IMR-90 (cell line): Measurements from ENCODE around the gene SNX14. TPM values are rescaled to one million over a fixed set of nuclear protein-coding genes. Genes with fewer than 3 reads are reported as not detected.

Experiments
- ATAC-seq: fragments of 200-7000 bp; cut with Tn5 transposase; 2 replicates; pipeline ENCODE4 v1.9.1; 2020; ENCODE audit warnings: low read depth, mild to moderate bottlenecking, moderate library complexity
- BruUV-seq: library from RNA; stranded (reverse); fragments of 400-500 nt; replicated peaks from 2 replicates; lab custom pipeline; 2021; lab: Mats Ljungman, UMichigan
- CTCF ChIA-PET: fragments of 300-600 bp; formaldehyde crosslinking; extraction: SDS; loops from one replicate; lab custom pipeline; 2021; ENCODE audit warnings: antibody characterized with exemption; lab: Yijun Ruan, JAX
- POLR2A ChIA-PET: fragments of 300-600 bp; sonication (Branson Sonifier 250); formaldehyde crosslinking; loops from one replicate; lab custom pipeline; 2022; ENCODE audit warnings: antibody characterized with exemption; ENCODE audit not compliant: unreplicated experiment; lab: Charles Lee
- DNase-seq: peaks from one replicate; pipeline ENCODE4 v3.0.0; 2013
- H2AFZ ChIP-seq: replicated peaks from 2 replicates; pipeline ENCODE3; 2013; ENCODE audit warnings: low read length, mild to moderate bottlenecking; ENCODE audit not compliant: poor library complexity
- H2AK5ac ChIP-seq: 2 replicates; pipeline ENCODE4 v1.6.1; 2013; ENCODE audit warnings: low read depth, low read length, inconsistent platforms
- H2AK9ac ChIP-seq: replicated peaks from 2 replicates; pipeline ENCODE3; 2013; ENCODE audit warnings: mild to moderate bottlenecking, low read depth, low read length, moderate library complexity; ENCODE audit not compliant: poor library complexity
- H2BK120ac ChIP-seq: 2 replicates; pipeline ENCODE4 v1.6.1; 2013; ENCODE audit warnings: low read depth, low read length, inconsistent platforms
- H2BK15ac ChIP-seq: 3 replicates; pipeline ENCODE4 v1.6.1; 2013; ENCODE audit warnings: low read depth, low read length, inconsistent platforms
- H2BK20ac ChIP-seq: 2 replicates; pipeline ENCODE4 v1.6.1; 2013; ENCODE audit warnings: low read depth, mild to moderate bottlenecking, inconsistent platforms, low read length, moderate library complexity
- H2BK5ac ChIP-seq: 2 replicates; pipeline ENCODE4 v1.6.1; 2013; ENCODE audit warnings: mild to moderate bottlenecking, low read depth, low read length, inconsistent platforms; ENCODE audit not compliant: poor library complexity, severe bottlenecking
- H3K14ac ChIP-seq: replicated peaks from 2 replicates; pipeline ENCODE4 v1.6.1; 2013; ENCODE audit warnings: low read depth, low read length, inconsistent platforms
- H3K18ac ChIP-seq: 2 replicates; pipeline ENCODE4 v1.6.1; 2013; ENCODE audit warnings: low read depth, low read length, control low read depth
- H3K23ac ChIP-seq: 2 replicates; pipeline ENCODE4 v1.6.1; 2013; ENCODE audit warnings: low read depth, low read length, inconsistent platforms
- H3K27ac ChIP-seq: 2 replicates; pipeline ENCODE4 v1.5.1; 2013; ENCODE audit warnings: mild to moderate bottlenecking, control low read depth, low read length; ENCODE audit not compliant: insufficient read depth
- H3K27me3 ChIP-seq: 2 replicates; pipeline ENCODE4 v1.6.1; 2013; ENCODE audit warnings: low read length; ENCODE audit not compliant: control insufficient read depth, insufficient read depth
- H3K36me3 ChIP-seq: 2 replicates; pipeline ENCODE4 v1.6.1; 2013; ENCODE audit warnings: low read length, mixed read lengths; ENCODE audit not compliant: control insufficient read depth, insufficient read depth
- H3K4ac ChIP-seq: 2 replicates; pipeline ENCODE4 v1.6.1; 2013; ENCODE audit warnings: low read depth, low read length, inconsistent platforms
- H3K4me1 ChIP-seq: 2 replicates; pipeline ENCODE4 v1.6.1; 2013; ENCODE audit warnings: low read length, mixed read lengths; ENCODE audit not compliant: control insufficient read depth, insufficient read depth
- H3K4me2 ChIP-seq: 2 replicates; pipeline ENCODE4 v1.6.1; 2013; ENCODE audit warnings: low read depth, mild to moderate bottlenecking, control low read depth, low read length, moderate library complexity
- H3K4me3 ChIP-seq: 2 replicates; pipeline ENCODE4 v1.5.1; 2013; ENCODE audit warnings: low read depth, mild to moderate bottlenecking, control low read depth, low read length, moderate library complexity; ENCODE audit not compliant: insufficient read depth
- H3K56ac ChIP-seq: 2 replicates; pipeline ENCODE4 v1.6.1; 2013; ENCODE audit warnings: low read length, inconsistent platforms; ENCODE audit not compliant: insufficient read depth; ENCODE audit errors: extremely low read depth
- H3K79me1 ChIP-seq, 2 experiments: 2 replicates each; pipeline ENCODE4 v1.6.1; 2013; ENCODE audit warnings: low read length in 2 of 2, inconsistent platforms in 1 of 2, low read depth in 1 of 2
- H3K9ac ChIP-seq: 2 replicates; pipeline ENCODE4 v1.6.1; 2013; ENCODE audit warnings: low read depth, low read length, control low read depth
- H3K9me1 ChIP-seq: 2 replicates; pipeline ENCODE4 v1.6.1; 2013; ENCODE audit warnings: low read length, inconsistent platforms; ENCODE audit not compliant: insufficient read depth
- H3K9me3 ChIP-seq: 2 replicates; pipeline ENCODE4 v1.6.1; 2013; ENCODE audit warnings: low read length; ENCODE audit not compliant: control insufficient read depth, insufficient read depth
- H4K20me1 ChIP-seq: 2 replicates; pipeline ENCODE4 v1.6.1; 2013; ENCODE audit warnings: low read length, inconsistent platforms; ENCODE audit not compliant: insufficient read depth
- H4K5ac ChIP-seq: 2 replicates; pipeline ENCODE4 v1.6.1; 2013; ENCODE audit warnings: mild to moderate bottlenecking, low read depth, low read length, control low read depth
- H4K8ac ChIP-seq, 2 experiments: 2 replicates each; pipeline ENCODE4 v1.6.1; 2013; ENCODE audit warnings: low read depth in 2 of 2, low read length in 2 of 2, control low read depth in 1 of 2, inconsistent platforms in 1 of 2
- H4K91ac ChIP-seq: 2 replicates; pipeline ENCODE4 v1.6.1; 2013; ENCODE audit warnings: low read depth, low read length, inconsistent platforms; ENCODE audit not compliant: insufficient read depth
- CEBPB ChIP-seq: IDR thresholded peaks from 2 replicates; pipeline ENCODE4 v1.6.1; 2012; ENCODE audit warnings: low read depth, low read length, improper control_type of control experiment
- CHD1 ChIP-seq: IDR thresholded peaks from 2 replicates; pipeline ENCODE4 v1.6.1; 2012; ENCODE audit warnings: low read depth, low read length, improper control_type of control experiment
- CTCF ChIP-seq: conservative IDR thresholded peaks from 2 replicates; pipeline ENCODE4 v1.5.1; 2012; ENCODE audit warnings: mild to moderate bottlenecking, low read depth, low read length, improper control_type of control experiment
- ELK1 ChIP-seq: fragments of 150-350 bp; IDR thresholded peaks from 2 replicates; pipeline ENCODE4 v1.6.1; 2016; ENCODE audit warnings: low read depth, mild to moderate bottlenecking, low read length, moderate library complexity, borderline replicate concordance
- FOS ChIP-seq: fragments of 150-350 bp; IDR thresholded peaks from 2 replicates; pipeline ENCODE4 v1.6.1; 2016; ENCODE audit warnings: low read depth, low read length
- MAFK ChIP-seq: IDR thresholded peaks from 2 replicates; pipeline ENCODE4 v1.6.1; 2012; ENCODE audit warnings: low read depth, low read length, improper control_type of control experiment
- MAZ ChIP-seq: IDR thresholded peaks from 2 replicates; pipeline ENCODE4 v1.6.1; 2012; ENCODE audit warnings: low read depth, mild to moderate bottlenecking, low read length, improper control_type of control experiment, moderate library complexity, borderline replicate concordance
- MXI1 ChIP-seq: IDR thresholded peaks from 2 replicates; pipeline ENCODE4 v1.6.1; 2012; ENCODE audit warnings: low read depth, mild to moderate bottlenecking, low read length, moderate library complexity, borderline replicate concordance
- NFE2L2 ChIP-seq: fragments of 150-350 bp; IDR thresholded peaks from 2 replicates; pipeline ENCODE4 v1.6.1; 2016; ENCODE audit warnings: low read depth, mild to moderate bottlenecking, low read length
- POLR2A ChIP-seq: IDR thresholded peaks from 2 replicates; pipeline ENCODE4 v1.6.1; 2012; ENCODE audit warnings: mild to moderate bottlenecking, low read depth, low read length
- RAD21 ChIP-seq: IDR thresholded peaks from 2 replicates; pipeline ENCODE4 v1.6.1; 2012; ENCODE audit warnings: low read length, improper control_type of control experiment
- RCOR1 ChIP-seq: IDR thresholded peaks from 2 replicates; pipeline ENCODE4 v1.6.1; 2012; ENCODE audit warnings: mild to moderate bottlenecking, low read length, improper control_type of control experiment; ENCODE audit not compliant: insufficient replicate concordance
- RFX5 ChIP-seq: IDR thresholded peaks from 2 replicates; pipeline ENCODE4 v1.8.0; 2012; ENCODE audit warnings: low read depth, mild to moderate bottlenecking, low read length, moderate library complexity
- SMC3 ChIP-seq: fragments of 150-350 bp; IDR thresholded peaks from 2 replicates; pipeline ENCODE4 v1.6.1; 2016; ENCODE audit warnings: low read depth, mild to moderate bottlenecking, antibody characterized with exemption, low read length, moderate library complexity
- USF2 ChIP-seq: fragments of 150-350 bp; IDR thresholded peaks from 2 replicates; pipeline ENCODE4 v1.6.1; 2017; ENCODE audit warnings: mild to moderate bottlenecking, antibody characterized with exemption, low read length, low read depth
- WGBS, 2 experiments: methylation state at CpG; one replicate each; pipeline versions ENCODE4 v1.1.5 to v1.1.7; 2013; ENCODE audit warnings: missing lambda C conversion rate in 2 of 2; ENCODE audit not compliant: insufficient read length in 1 of 2; ENCODE audit errors: extremely low coverage in 2 of 2; 5-methylcytosine and 5-hydroxymethylcytosine counted together
- dilution Hi-C: fragments of 300-500 bp; cut with HindIII; formaldehyde crosslinking; loops from one replicate; pipeline ENCODE4 v1.14.3; 2018; ENCODE audit warnings: low sequenced_read_pairs; ENCODE audit not compliant: unreplicated experiment
- in situ Hi-C: fragments of 300-500 bp; cut with MboI; formaldehyde crosslinking; loops from 3 replicates; pipeline ENCODE4 v1.14.3; 2019; ENCODE audit warnings: low sequenced_read_pairs, inconsistent platforms, mixed read lengths
- intact Hi-C: fragments of 100-400 bp; cut with micrococcal nuclease; formaldehyde crosslinking; loops from 2 replicates; pipeline ENCODE4 v1.10.0; 2022
- polyA plus RNA-seq, 3 experiments: library from polyadenylated mRNA; depleted of rRNA; stranded (reverse); fragments of >200 nt; gene quantifications; 2 replicates each; pipeline ENCODE4 v1.2.3, GENCODE V29; 2012; ENCODE audit warnings: low replicate concordance in 1 of 3
- total RNA-seq: library from RNA; depleted of rRNA; stranded (reverse); fragments of >200 nt; gene quantifications from 2 replicates; pipeline ENCODE4 v1.2.3, GENCODE V29; 2012

The SNX14 gene
- total and polyA plus RNA-seq, 2 of the 4 experiments (the other 2 are of a cell fraction), result 39.9 to 61.8 TPM

- Histone ChIP-seq H2AFZ (no peak overlapping the region), H4K8ac (no peak overlapping the region), H3K23ac (peak overlapping the region; percentile 77), H3K27ac (no peak overlapping the region), H3K9me1 (peaks cover 39% of the 10 kb centered on the region), H2AK5ac (peak overlapping the region; percentile 29), H4K91ac (no peak overlapping the region), H3K79me1 (peaks cover 51 to 80% of the 10 kb centered on the region in 2 experiments), H4K5ac (no peak overlapping the region), H3K9me3 (no peaks in the 10 kb centered on the region), H3K4me3 (no peak overlapping the region), H3K56ac (no peak overlapping the region), H3K18ac (no peak overlapping the region), H2AK9ac (no peak overlapping the region), H3K9ac (no peak overlapping the region), H2BK5ac (peak overlapping the region; percentile 1), H2BK15ac (peak overlapping the region; percentile 28; the same call in 1 of the 3 replicates), H3K14ac (peak overlapping the region; percentile 64; the same call in 1 of the 2 replicates), H2BK20ac (peak overlapping the region; percentile 52), H4K20me1 (peaks cover 3% of the 10 kb centered on the region; the same call in 1 of the 2 replicates), H3K4me2 (no peak overlapping the region), H3K27me3 (no peaks in the 10 kb centered on the region), H3K4me1 (peaks cover 28% of the 10 kb centered on the region), H2BK120ac (0 out of 2 replicates have a peak overlapping the region, but pooled peaks have one; percentile 30), H3K4ac (peak overlapping the region; percentile 28; the same call in 1 of the 2 replicates), H3K36me3 (peaks cover 14% of the 10 kb centered on the region)
- BruUV-seq, result no TSS peak
- WGBS, 2 experiments, result no CpG with 5 or more reads among the region's 2 CpGs
- in situ Hi-C loops (no loop called here), intact Hi-C loops (no loop called here), dilution Hi-C loops (no loop called here)
- ChIA-PET POLR2A (no interaction called here), CTCF (interaction anchor here (0.9 to 1.7 kb wide), 3 partner anchors 13 to 15 kb away, joined by 3 to 8 read pairs (median 4); no protein-coding TSS in a partner anchor)
- no peak for DNase-seq
- ATAC-seq, result no peak
- TF ChIP-seq CTCF, result no peak
- TF ChIP-seq CEBPB, result no peak
- TF ChIP-seq MXI1, result no peak
- TF ChIP-seq MAZ, result no peak
- no peak for TF ChIP-seq ELK1
- no peak for TF ChIP-seq RCOR1
- no peak for TF ChIP-seq USF2
- TF ChIP-seq SMC3, result no peak
- no peak for TF ChIP-seq RFX5
- no peak for TF ChIP-seq POLR2A
- TF ChIP-seq NFE2L2, result no peak
- TF ChIP-seq FOS, result no peak
- no peak for TF ChIP-seq MAFK
- TF ChIP-seq CHD1, result no peak
- TF ChIP-seq RAD21, result no peak
These were observed 124.2 kb downstream of the SNX14 start for GRCh38 chr6:85469276-85470022.
